Fibroblast of pulmonary artery (primary cell): ENCODE measurements around the gene MSTN.

Experiments
- DNase-seq: peaks from one replicate; pipeline ENCODE4 v3.0.0-alpha.2; 2010; ENCODE audit warnings: low read depth
- H3K4me3 ChIP-seq: replicated peaks from 2 replicates; pipeline ENCODE4 v1.5.1; 2011; ENCODE audit warnings: low read depth, mild to moderate bottlenecking, control low read depth, low read length, moderate library complexity
- TF ChIP-seq, protein P1 (sequence below): IDR thresholded peaks from 2 replicates; pipeline ENCODE4 v1.5.1; 2011; ENCODE audit warnings: mild to moderate bottlenecking, control low read depth, low read length, inconsistent platforms; ENCODE audit errors: missing control alignments

The MSTN gene

DNA sequence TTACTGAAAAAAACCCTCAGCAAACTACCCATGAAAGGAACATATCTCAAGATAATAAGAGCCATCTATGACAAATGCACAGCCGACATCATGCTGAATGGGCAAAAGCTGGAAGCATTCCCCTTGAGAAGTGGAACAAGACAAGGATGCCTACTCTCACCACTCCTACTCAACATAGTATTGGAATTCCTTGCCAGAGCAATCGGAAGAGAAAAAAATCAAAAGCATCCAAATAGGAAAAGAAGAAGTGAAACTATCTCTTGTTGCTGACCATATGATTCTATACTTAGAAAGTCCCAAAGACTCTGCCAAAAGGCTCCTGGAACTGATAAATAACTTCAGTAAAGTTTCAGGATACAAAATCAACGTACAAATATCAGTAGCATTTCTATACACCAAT is 40.6 kb upstream of the MSTN start:
- H3K4me3 ChIP-seq, result no peak overlapping the region
- TF ChIP-seq, protein P1, sequence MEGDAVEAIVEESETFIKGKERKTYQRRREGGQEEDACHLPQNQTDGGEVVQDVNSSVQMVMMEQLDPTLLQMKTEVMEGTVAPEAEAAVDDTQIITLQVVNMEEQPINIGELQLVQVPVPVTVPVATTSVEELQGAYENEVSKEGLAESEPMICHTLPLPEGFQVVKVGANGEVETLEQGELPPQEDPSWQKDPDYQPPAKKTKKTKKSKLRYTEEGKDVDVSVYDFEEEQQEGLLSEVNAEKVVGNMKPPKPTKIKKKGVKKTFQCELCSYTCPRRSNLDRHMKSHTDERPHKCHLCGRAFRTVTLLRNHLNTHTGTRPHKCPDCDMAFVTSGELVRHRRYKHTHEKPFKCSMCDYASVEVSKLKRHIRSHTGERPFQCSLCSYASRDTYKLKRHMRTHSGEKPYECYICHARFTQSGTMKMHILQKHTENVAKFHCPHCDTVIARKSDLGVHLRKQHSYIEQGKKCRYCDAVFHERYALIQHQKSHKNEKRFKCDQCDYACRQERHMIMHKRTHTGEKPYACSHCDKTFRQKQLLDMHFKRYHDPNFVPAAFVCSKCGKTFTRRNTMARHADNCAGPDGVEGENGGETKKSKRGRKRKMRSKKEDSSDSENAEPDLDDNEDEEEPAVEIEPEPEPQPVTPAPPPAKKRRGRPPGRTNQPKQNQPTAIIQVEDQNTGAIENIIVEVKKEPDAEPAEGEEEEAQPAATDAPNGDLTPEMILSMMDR, result no peak
- no peak for DNase-seq

DNA sequence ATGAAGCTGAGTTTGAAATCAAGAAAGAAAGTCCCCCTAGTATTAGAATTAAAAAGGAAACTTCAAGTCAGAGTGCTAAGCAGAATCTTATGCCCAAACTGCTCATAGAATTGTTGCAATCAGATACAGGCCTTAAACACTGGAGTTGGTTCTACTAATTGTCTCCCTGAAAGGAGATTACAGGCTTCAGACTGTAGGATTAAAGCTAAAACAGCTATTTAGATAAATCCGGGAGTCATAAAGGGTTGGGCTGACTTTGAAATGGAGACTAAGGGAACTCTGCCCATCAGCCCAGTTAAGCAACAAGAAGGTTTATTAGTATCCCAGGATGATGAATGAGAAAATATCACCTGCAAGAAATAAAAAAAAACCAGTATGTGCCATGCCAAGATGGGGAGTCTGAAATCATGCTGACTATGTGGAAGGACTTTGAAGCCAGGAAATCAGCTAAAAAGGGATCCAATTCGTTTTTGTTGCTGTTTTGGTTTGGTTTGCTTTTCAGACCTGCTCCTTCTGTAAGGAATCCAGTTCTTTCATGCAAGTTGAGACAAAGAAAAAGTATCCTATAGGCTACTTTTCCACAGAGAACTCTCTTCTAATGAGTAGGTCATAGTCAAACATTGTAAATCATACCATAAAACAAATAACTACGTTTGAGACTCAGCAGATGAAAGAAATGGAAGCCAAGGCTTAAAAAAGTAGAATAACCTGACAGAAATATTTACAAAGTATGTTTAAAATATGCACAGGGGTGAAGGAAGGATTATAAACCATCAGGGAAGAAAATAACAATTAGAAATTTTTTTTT is 37.6 kb upstream of the MSTN start:
- H3K4me3 ChIP-seq, result no peak overlapping the region
- TF ChIP-seq, protein P1, result no peak
- no peak for DNase-seq

DNA sequence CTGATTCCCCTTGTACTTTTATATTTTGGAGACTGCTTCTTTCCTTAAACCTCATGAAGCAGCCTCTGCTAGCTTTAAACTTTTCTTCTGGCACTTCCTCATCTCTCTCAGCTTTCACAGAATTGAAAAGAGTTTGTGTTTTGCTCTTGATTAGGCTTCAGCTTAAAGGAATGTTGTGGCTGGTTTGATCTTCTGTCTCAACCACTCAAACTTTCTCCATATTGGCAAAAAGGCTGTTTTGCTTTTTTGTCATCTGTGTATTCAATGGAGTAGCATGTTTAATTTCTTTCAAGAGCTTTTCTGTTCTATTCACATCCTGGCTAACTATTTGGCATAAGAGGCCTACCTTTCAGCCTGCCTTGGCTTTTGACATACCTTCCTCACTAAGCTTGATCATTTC is 36.3 kb upstream of the MSTN start:
- no peak for DNase-seq
- no peak overlapping the region for H3K4me3 ChIP-seq
- TF ChIP-seq, protein P1, result no peak

DNA sequence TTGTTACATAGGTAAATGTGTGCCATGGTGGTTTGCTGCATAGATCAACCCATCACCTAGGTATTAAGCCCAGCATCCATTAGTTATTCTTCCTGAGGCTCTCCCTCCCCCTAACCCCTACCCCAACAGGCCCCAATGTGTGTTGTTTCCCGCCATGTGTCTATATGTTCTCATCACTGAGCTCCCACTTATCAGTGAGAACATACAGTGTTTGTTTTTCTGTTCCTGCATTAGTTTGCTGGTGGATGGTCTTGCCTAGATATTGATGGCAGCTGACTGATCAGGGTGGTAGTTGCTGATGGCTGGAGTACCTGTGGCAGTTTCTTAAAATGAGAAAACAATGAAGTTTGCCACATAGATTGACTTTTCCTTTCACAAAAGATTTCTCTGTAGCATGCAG is 34.6 kb upstream of the MSTN start:
- TF ChIP-seq, protein P1, result no peak
- H3K4me3 ChIP-seq, result no peak overlapping the region
- no peak for DNase-seq

DNA sequence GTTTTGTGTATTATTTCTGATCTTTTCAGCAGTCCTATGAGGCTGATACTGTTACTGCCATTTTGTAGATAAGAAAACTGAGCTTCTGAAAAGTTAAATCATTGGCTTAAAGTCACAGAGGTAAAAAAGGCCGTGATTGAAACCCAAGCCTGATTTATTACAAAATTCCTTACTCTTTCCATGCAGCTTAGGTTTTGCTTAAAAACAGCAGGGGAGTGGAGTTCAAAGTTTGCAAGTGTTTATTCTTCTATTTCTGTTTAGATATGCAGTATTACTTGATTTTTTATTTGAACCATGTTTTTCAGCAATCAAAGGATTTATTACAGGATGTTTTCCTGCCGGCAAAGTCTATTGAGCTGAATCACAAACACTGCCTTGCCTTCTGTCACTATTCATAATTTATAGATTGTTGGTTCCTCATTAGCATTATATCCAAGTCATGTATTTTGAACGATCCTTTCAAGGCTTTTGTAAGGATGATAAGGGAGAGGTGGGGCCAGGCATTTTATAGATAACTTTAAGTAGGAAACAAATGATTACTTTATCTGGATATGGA is 31.9 kb upstream of the MSTN start:
- DNase-seq, result no peak
- H3K4me3 ChIP-seq, result no peak overlapping the region
- TF ChIP-seq, protein P1, result no peak

DNA sequence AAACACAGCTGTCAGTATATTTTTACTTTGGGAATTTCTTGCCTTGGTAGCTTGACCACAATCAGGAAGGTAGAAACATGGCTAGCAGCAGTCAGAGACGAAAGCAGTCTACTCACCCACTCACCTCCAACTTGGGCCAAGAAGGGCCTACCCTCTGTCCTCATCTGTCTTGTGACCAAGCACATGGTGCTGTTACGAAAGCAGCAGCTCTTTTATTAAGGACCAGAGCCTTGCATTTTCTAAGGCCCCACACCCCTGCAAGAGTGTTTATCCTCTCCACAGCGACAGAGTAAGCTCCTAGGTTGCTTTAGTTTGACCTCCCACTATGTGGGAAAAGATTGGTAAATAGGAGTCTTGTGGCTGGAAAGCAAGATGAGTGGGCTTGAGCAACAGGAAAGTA is 31.3 kb upstream of the MSTN start:
- DNase-seq, result peak; percentile 47
- TF ChIP-seq, protein P1, result no peak
- H3K4me3 ChIP-seq, result no peak overlapping the region

DNA sequence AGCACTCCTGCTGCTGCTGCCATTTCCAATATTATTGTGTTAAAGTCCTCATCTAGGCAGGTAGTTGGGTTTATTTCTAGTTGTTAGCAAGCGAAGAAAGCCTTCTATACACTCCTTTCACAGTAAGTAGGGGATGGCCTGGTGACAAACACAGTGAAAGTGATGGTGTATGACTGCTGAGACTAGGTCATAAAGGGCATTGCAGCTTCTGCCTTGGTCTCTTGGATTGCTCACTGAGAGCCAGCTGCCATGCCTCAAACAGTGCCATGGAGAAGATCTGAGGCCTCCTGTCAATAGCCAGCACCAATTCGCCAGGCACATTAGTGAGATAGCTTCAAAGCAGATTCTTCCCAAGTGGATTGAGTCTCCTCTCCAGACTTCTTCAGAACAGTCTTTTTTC is 27.6 kb upstream of the MSTN start:
- no peak for DNase-seq
- TF ChIP-seq, protein P1, result no peak
- H3K4me3 ChIP-seq, result no peak overlapping the region
